Breast epithelium (tissue), 4 donors: ENCODE data around the gene THADA. TPM values are rescaled to one million over a fixed set of nuclear protein-coding genes. Genes with fewer than 3 reads are reported as not detected.
"Not testable (repeated sequence)": the region's sequence is repeated elsewhere in the genome, so short reads cannot be mapped to it uniquely, and the experiment has no call there.

Source experiments
- DNase-seq, 2 donors: peaks; one replicate each; pipeline ENCODE4 v3.0.0-alpha.2; 2019; ENCODE audit warnings: low spot score in 2 of 2
- H3K27ac ChIP-seq, 2 donors: fragments of 200-600 bp; sonication (generic) in 1 of 2; one replicate each; pipeline ENCODE4 v1.5.1; 2016 to 2019; ENCODE audit warnings: mild to moderate bottlenecking in 1 of 2
- H3K27me3 ChIP-seq, 2 donors: fragments of 200-600 bp; sonication (generic) in 1 of 2; one replicate each; pipeline versions ENCODE4 v1.5.1 to v1.6.0; 2017 to 2019; ENCODE audit warnings: control low read depth in 1 of 2, mild to moderate bottlenecking in 1 of 2
- H3K36me3 ChIP-seq: fragments of 200-600 bp; one replicate; pipeline ENCODE4 v1.5.1; 2019
- H3K4me1 ChIP-seq, 2 donors: fragments of 200-600 bp; sonication (generic); one replicate each; pipeline ENCODE4 v1.5.1; 2016 to 2019; ENCODE audit warnings: control low read depth in 1 of 2
- H3K4me3 ChIP-seq, 3 donors: fragments of 200-600 bp; sonication (generic); 1 replicate in 2 of 3; 2 replicates in 1 of 3; pipeline ENCODE4 v1.5.1; 2016 to 2019; ENCODE audit warnings: mild to moderate bottlenecking in 3 of 3, moderate library complexity in 2 of 3
- H3K9me3 ChIP-seq, 2 donors: fragments of 200-600 bp; sonication (generic) in 1 of 2; one replicate each; pipeline ENCODE4 v1.5.1; 2016 to 2019; ENCODE audit warnings: control low read depth in 1 of 2
- POLR2A ChIP-seq: fragments of 450-650 bp; IDR thresholded peaks from one replicate; pipeline ENCODE4 v1.6.1; 2016; ENCODE audit warnings: antibody characterized with exemption, mild to moderate bottlenecking, moderate library complexity
- POLR2AphosphoS5 ChIP-seq, 3 donors: sonication (generic); formaldehyde crosslinking; IDR thresholded peaks; one replicate each; pipeline ENCODE4 v1.6.1; 2017; ENCODE audit warnings: antibody characterized with exemption in 3 of 3
- intact Hi-C: fragments of 100-400 bp; cut with DNase I; formaldehyde crosslinking; loops from one replicate; pipeline ENCODE4 v1.15.1; 2023; ENCODE audit warnings: low total_unique reads
- total RNA-seq, 3 donors: library from RNA; depleted of rRNA; stranded (reverse); fragments of >200 nt; gene quantifications; one replicate each; pipeline ENCODE4 v1.1.0, GENCODE V29; 2016
- TF ChIP-seq, protein P1 (sequence below), 3 donors: fragments of 450-650 bp; IDR thresholded peaks; one replicate each; pipeline ENCODE4 v1.5.1; 2016 to 2017; ENCODE audit warnings: antibody characterized with exemption in 3 of 3, mild to moderate bottlenecking in 3 of 3, moderate library complexity in 3 of 3

The THADA gene
- total RNA-seq, 3 donors from 2014 or later, result 41.1 to 60.6 (median 49.5) TPM

GRCh38 chr2:43551990-43552389 lies 43.8 kb downstream of the THADA start:
- H3K27ac ChIP-seq, result no peak overlapping the region
- H3K27me3 ChIP-seq, result no peaks in the 10 kb centered on the region
- no peaks in the 10 kb centered on the region for H3K4me1 ChIP-seq
- DNase-seq, result no peak
- intact Hi-C loops, result no loop called here
- H3K4me3 ChIP-seq, result no peak overlapping the region
- no peaks in the 10 kb centered on the region for H3K9me3 ChIP-seq
- no peak for TF ChIP-seq POLR2A
- TF ChIP-seq, protein P1, sequence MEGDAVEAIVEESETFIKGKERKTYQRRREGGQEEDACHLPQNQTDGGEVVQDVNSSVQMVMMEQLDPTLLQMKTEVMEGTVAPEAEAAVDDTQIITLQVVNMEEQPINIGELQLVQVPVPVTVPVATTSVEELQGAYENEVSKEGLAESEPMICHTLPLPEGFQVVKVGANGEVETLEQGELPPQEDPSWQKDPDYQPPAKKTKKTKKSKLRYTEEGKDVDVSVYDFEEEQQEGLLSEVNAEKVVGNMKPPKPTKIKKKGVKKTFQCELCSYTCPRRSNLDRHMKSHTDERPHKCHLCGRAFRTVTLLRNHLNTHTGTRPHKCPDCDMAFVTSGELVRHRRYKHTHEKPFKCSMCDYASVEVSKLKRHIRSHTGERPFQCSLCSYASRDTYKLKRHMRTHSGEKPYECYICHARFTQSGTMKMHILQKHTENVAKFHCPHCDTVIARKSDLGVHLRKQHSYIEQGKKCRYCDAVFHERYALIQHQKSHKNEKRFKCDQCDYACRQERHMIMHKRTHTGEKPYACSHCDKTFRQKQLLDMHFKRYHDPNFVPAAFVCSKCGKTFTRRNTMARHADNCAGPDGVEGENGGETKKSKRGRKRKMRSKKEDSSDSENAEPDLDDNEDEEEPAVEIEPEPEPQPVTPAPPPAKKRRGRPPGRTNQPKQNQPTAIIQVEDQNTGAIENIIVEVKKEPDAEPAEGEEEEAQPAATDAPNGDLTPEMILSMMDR (IDR thresholded peaks at IDR 0.05), result no peak
- no peak for TF ChIP-seq POLR2AphosphoS5 (IDR thresholded peaks at IDR 0.05)
- H3K36me3 ChIP-seq, result no peaks in the 10 kb centered on the region

- H3K36me3 ChIP-seq, H3K27ac ChIP-seq, H3K4me1 ChIP-seq, intact Hi-C loops, H3K9me3 ChIP-seq, H3K4me3 ChIP-seq, DNase-seq, H3K27me3 ChIP-seq: not testable (repeated sequence)
Observed at GRCh38 chr2:43548381-43548780, 47.5 kb downstream of the THADA start.

GRCh38 chr2:43542285-43542933 lies 53.4 kb downstream of the THADA start:
- no peaks in the 10 kb centered on the region for H3K9me3 ChIP-seq
- intact Hi-C loops, result no loop called here
- DNase-seq, result no peak
- H3K27me3 ChIP-seq, result no peaks in the 10 kb centered on the region
- no peaks in the 10 kb centered on the region for H3K36me3 ChIP-seq
- H3K27ac ChIP-seq, result peak overlapping the region in 1 of 2 donors; percentile 54
- TF ChIP-seq, protein P1 (IDR thresholded peaks at IDR 0.05), result peak; percentile 39 to 77 (median 73)
- TF ChIP-seq POLR2A, result no peak
- no peaks in the 10 kb centered on the region for H3K4me1 ChIP-seq
- H3K4me3 ChIP-seq, result no peak overlapping the region

- Histone ChIP-seq H3K36me3 (no peaks in the 10 kb centered on the region), H3K27me3 (no peaks in the 10 kb centered on the region), H3K27ac (peak overlapping the region; percentile 53 to 54), H3K4me1 (no peaks in the 10 kb centered on the region), H3K9me3 (no peaks in the 10 kb centered on the region), H3K4me3 (no peak overlapping the region)
- DNase-seq, result no peak
- TF ChIP-seq, protein P1 (IDR thresholded peaks at IDR 0.05), result no peak
- no peak for TF ChIP-seq POLR2A
- no peak for TF ChIP-seq POLR2AphosphoS5 (IDR thresholded peaks at IDR 0.05)
- intact Hi-C loops, result no loop called here
Observed at GRCh38 chr2:43541165-43541564, 54.7 kb downstream of the THADA start.

DNA sequence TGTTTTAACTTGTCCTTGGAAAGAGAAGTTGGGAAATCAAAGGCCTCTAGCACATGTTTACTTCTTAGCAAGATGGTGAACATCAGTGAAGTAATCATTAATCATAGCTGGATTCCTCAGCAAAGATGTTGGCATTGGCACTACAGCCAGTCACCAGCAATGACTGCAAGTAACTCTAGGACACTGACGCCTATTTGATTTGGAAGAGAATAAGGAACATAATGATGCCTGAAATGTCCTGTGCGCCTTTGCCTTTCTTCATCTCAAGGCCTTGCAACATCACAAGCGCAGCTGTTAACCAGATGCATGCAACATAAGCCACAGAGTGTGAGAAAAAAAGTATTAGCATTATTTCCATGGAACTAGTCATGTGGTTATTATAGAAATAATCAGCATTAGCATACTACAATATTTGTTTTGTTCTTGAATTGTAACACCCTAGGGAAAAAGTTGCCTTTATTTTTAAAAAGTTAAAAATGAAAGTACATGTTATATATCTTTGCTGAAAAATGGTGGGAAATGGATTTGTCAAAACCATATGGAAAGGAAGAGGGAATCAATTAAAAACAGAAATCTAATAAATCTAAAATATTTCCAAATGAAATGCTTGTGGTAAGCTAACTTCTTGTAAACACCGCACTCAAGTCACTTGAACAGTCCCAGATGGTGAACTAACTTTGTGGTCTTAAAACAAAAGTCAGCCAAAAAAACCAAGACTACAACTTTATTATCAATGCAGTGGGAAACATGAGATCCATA lies 55.6 kb downstream of the THADA start:
- TF ChIP-seq, protein P1 (IDR thresholded peaks at IDR 0.05), result peak in 1 of 3 donors; percentile 25
- TF ChIP-seq POLR2A (no peak), POLR2AphosphoS5 (IDR thresholded peaks at IDR 0.05) (peak; percentile 93 to 98 (median 97))
- H3K27me3 ChIP-seq, result no peaks in the 10 kb centered on the region
- intact Hi-C loops, result no loop called here

More for the DNA sequence above, 55.6 kb downstream of the THADA start:
- H3K9me3 ChIP-seq, result no peaks in the 10 kb centered on the region
- peak overlapping the region; percentile 54 to 72 for H3K27ac ChIP-seq
- no peaks in the 10 kb centered on the region for H3K4me1 ChIP-seq
- H3K36me3 ChIP-seq, result no peaks in the 10 kb centered on the region
- DNase-seq, result peak in 1 of 2 donors; percentile 72
- no peak overlapping the region for H3K4me3 ChIP-seq
